CD4-positive, CD25-positive, alpha-beta regulatory T cell (primary cell): ENCODE measurements around the gene SYT15. TPM values are rescaled to one million over a fixed set of nuclear protein-coding genes. Genes with fewer than 3 reads are reported as not detected.
"Not testable (repeated sequence)": the region's sequence is repeated elsewhere in the genome, so short reads cannot be mapped to it uniquely, and the experiment has no call there.

ENCODE experiments used
- ATAC-seq, 2 donors: fragments of 150-1000 bp; cut with Tn5 transposase; one replicate each; pipeline ENCODE4 v1.10.0; 2021; ENCODE audit warnings: low read depth in 2 of 2, moderate number of reproducible peaks in 2 of 2, moderate library complexity in 1 of 2
- DNase-seq, 3 donors: peaks; one replicate each; pipeline versions ENCODE4 v3.0.0 to v3.0.0-alpha.2; 2012 to 2022; ENCODE audit warnings: mixed read lengths in 1 of 3
- H3K27ac ChIP-seq: one replicate; pipeline ENCODE4 v1.7.0; 2013; ENCODE audit warnings: mild to moderate bottlenecking, low read length; ENCODE audit not compliant: insufficient read depth, poor library complexity, severe bottlenecking
- H3K27me3 ChIP-seq: one replicate; pipeline ENCODE4 v1.7.0; 2013; ENCODE audit warnings: low read length; ENCODE audit not compliant: control insufficient read depth, insufficient read depth
- H3K36me3 ChIP-seq: one replicate; pipeline ENCODE4 v1.7.0; 2013; ENCODE audit warnings: mild to moderate bottlenecking, low read length, moderate library complexity; ENCODE audit not compliant: control insufficient read depth, insufficient read depth
- H3K4me1 ChIP-seq: 2 replicates; pipeline ENCODE4 v1.7.0; 2013; ENCODE audit warnings: mild to moderate bottlenecking, low read length; ENCODE audit not compliant: insufficient read depth, control insufficient read depth, poor library complexity, severe bottlenecking
- H3K4me3 ChIP-seq: one replicate; pipeline ENCODE4 v1.7.0; 2013; ENCODE audit warnings: low read depth, mild to moderate bottlenecking, low read length, moderate library complexity
- H3K9me3 ChIP-seq, 2 experiments: 1 replicate in 1 of 2; 2 replicates in 1 of 2; pipeline ENCODE4 v1.7.0; 2013; ENCODE audit warnings: low read length in 2 of 2, mild to moderate bottlenecking in 1 of 2, moderate library complexity in 1 of 2; ENCODE audit not compliant: control insufficient read depth in 2 of 2
- H3K27ac Mint-ChIP-seq, 3 donors: one replicate each; pipeline ENCODE4 v1.8.0; 2020 to 2022; ENCODE audit warnings: mild to moderate bottlenecking in 3 of 3, mixed read lengths in 3 of 3, moderate library complexity in 2 of 3
- H3K27me3 Mint-ChIP-seq: one replicate; pipeline ENCODE4 v1.8.0; 2022; ENCODE audit warnings: mild to moderate bottlenecking, mixed read lengths
- H3K36me3 Mint-ChIP-seq: one replicate; pipeline ENCODE4 v1.8.0; 2020; ENCODE audit warnings: mixed read lengths
- H3K4me1 Mint-ChIP-seq, 4 donors: one replicate each; pipeline ENCODE4 v1.8.0; 2020 to 2022; ENCODE audit warnings: mixed read lengths in 4 of 4, mild to moderate bottlenecking in 1 of 4
- H3K4me3 Mint-ChIP-seq, 4 donors: one replicate each; pipeline ENCODE4 v1.8.0; 2020 to 2022; ENCODE audit warnings: mild to moderate bottlenecking in 4 of 4, mixed read lengths in 4 of 4, moderate library complexity in 3 of 4
- H3K9me3 Mint-ChIP-seq, 7 donors: one replicate each; pipeline ENCODE4 v1.8.0; 2020 to 2022; ENCODE audit warnings: mixed read lengths in 7 of 7, mild to moderate bottlenecking in 3 of 7, moderate library complexity in 2 of 7
- polyA plus RNA-seq, 4 donors: library from polyadenylated mRNA; unstranded; fragments of 300-500 nt; fragmentation: Illumina TruSeq; gene quantifications; one replicate each; pipeline ENCODE4 v1.2.3, GENCODE V29; 2021
- total RNA-seq: library from RNA; stranded (reverse); gene quantifications from one replicate; pipeline ENCODE4 v1.2.3, GENCODE V29; 2022

SYT15 gene
- total and polyA plus RNA-seq, 5 donors from 2014 or later = 0.09 to 0.67 (median 0.16) TPM; not detected in 1

- not testable (repeated sequence) for H3K4me1 ChIP-seq, H3K36me3 Mint-ChIP-seq, H3K36me3 ChIP-seq, H3K4me3 ChIP-seq, DNase-seq, H3K27ac Mint-ChIP-seq, H3K4me3 Mint-ChIP-seq, H3K9me3 ChIP-seq, H3K27me3 ChIP-seq, H3K9me3 Mint-ChIP-seq, ATAC-seq, H3K27me3 Mint-ChIP-seq, H3K27ac ChIP-seq, H3K4me1 Mint-ChIP-seq
Observed at GRCh38 chr10:46594453-46595063, 15.6 kb downstream of the SYT15 start.

GRCh38 chr10:46596570-46596969, 17.6 kb downstream of the SYT15 start:
- not testable (repeated sequence) for H3K27me3 ChIP-seq, H3K36me3 ChIP-seq, H3K36me3 Mint-ChIP-seq, H3K27ac Mint-ChIP-seq, H3K9me3 Mint-ChIP-seq, ATAC-seq, H3K27ac ChIP-seq, H3K4me1 ChIP-seq, H3K9me3 ChIP-seq, DNase-seq, H3K4me3 ChIP-seq, H3K4me3 Mint-ChIP-seq, H3K4me1 Mint-ChIP-seq, H3K27me3 Mint-ChIP-seq

- not testable (repeated sequence) for H3K27ac Mint-ChIP-seq, H3K36me3 Mint-ChIP-seq, H3K4me3 ChIP-seq, H3K4me1 Mint-ChIP-seq, H3K27ac ChIP-seq, H3K9me3 Mint-ChIP-seq, H3K9me3 ChIP-seq, H3K4me1 ChIP-seq, H3K36me3 ChIP-seq, H3K27me3 ChIP-seq, H3K4me3 Mint-ChIP-seq, H3K27me3 Mint-ChIP-seq
- ATAC-seq (peak; percentile 68 to 74), DNase-seq (peak in 1 of 3 donors; percentile 40)
Observed at GRCh38 chr10:46597616-46598246, 18.8 kb downstream of the SYT15 start.

GRCh38 chr10:46600516-46600915, 21.6 kb downstream of the SYT15 start:
- not testable (repeated sequence) for H3K4me3 Mint-ChIP-seq, H3K4me1 ChIP-seq, H3K36me3 ChIP-seq, H3K9me3 Mint-ChIP-seq, H3K27ac ChIP-seq, H3K36me3 Mint-ChIP-seq, H3K4me3 ChIP-seq, H3K27me3 Mint-ChIP-seq, H3K4me1 Mint-ChIP-seq, H3K27ac Mint-ChIP-seq, DNase-seq, H3K27me3 ChIP-seq, H3K9me3 ChIP-seq
- ATAC-seq = peak; percentile 50 to 59

- H3K36me3 ChIP-seq, H3K27me3 ChIP-seq, DNase-seq, H3K27me3 Mint-ChIP-seq, H3K27ac ChIP-seq, H3K4me3 ChIP-seq, H3K9me3 ChIP-seq, H3K27ac Mint-ChIP-seq, ATAC-seq, H3K36me3 Mint-ChIP-seq, H3K4me3 Mint-ChIP-seq, H3K4me1 Mint-ChIP-seq, H3K9me3 Mint-ChIP-seq, H3K4me1 ChIP-seq: not testable (repeated sequence)
Observed at GRCh38 chr10:46615540-46615939, 36.6 kb downstream of the SYT15 start.

GRCh38 chr10:46616227-46616626, 37.3 kb downstream of the SYT15 start:
- H3K27ac ChIP-seq, H3K36me3 Mint-ChIP-seq, H3K4me1 ChIP-seq, ATAC-seq, H3K4me1 Mint-ChIP-seq, H3K36me3 ChIP-seq, H3K9me3 Mint-ChIP-seq, H3K4me3 Mint-ChIP-seq, H3K27me3 Mint-ChIP-seq, H3K4me3 ChIP-seq, DNase-seq, H3K27me3 ChIP-seq, H3K27ac Mint-ChIP-seq, H3K9me3 ChIP-seq: not testable (repeated sequence)

- not testable (repeated sequence) for H3K27me3 Mint-ChIP-seq, H3K36me3 ChIP-seq, H3K27ac Mint-ChIP-seq, H3K4me1 ChIP-seq, H3K27me3 ChIP-seq, H3K9me3 ChIP-seq, H3K27ac ChIP-seq, DNase-seq, H3K4me3 ChIP-seq, H3K36me3 Mint-ChIP-seq, H3K4me3 Mint-ChIP-seq, ATAC-seq, H3K9me3 Mint-ChIP-seq, H3K4me1 Mint-ChIP-seq
Observed at GRCh38 chr10:46617134-46617533, 38.2 kb downstream of the SYT15 start.

- not testable (repeated sequence) for H3K4me3 ChIP-seq, H3K4me3 Mint-ChIP-seq, H3K27ac ChIP-seq, DNase-seq, H3K27me3 Mint-ChIP-seq, ATAC-seq, H3K9me3 Mint-ChIP-seq, H3K27me3 ChIP-seq, H3K36me3 ChIP-seq, H3K27ac Mint-ChIP-seq, H3K36me3 Mint-ChIP-seq, H3K9me3 ChIP-seq, H3K4me1 ChIP-seq, H3K4me1 Mint-ChIP-seq
Observed at GRCh38 chr10:46617913-46618312, 39.0 kb downstream of the SYT15 start.
